HG03066 (cell line): ENCODE results near the gene PER3.
"Not testable (repeated sequence)": the region's sequence is repeated elsewhere in the genome, so short reads cannot be mapped to it uniquely, and the experiment has no call there.

Experiments used
- ATAC-seq: cut with Tn5 transposase; IDR thresholded peaks from one replicate; pipeline ENCODE4 v1.9.1; 2021; ENCODE audit warnings: low read depth; ENCODE audit not compliant: unreplicated experiment

Gene PER3

DNA sequence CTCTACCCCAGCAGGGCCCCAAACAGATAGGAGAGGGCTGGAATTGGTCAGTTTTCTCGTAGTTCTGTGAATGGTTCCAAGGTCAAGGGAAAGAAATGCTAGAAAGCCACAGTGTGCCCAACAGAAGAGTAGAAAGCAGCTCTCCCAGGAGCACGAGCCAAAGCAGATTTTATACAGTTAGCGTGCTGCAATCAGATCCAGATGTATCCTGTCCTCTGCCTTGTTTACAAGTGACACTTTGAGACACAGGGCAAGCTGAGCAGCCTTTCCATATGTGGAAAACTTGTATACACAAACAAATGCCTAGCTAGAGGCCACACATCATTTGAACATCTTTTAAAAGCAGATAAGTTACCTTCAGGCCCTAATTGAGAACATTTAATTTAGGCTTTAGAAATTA, 6.5 kb upstream of the PER3 start:
- ATAC-seq = no peak

DNA sequence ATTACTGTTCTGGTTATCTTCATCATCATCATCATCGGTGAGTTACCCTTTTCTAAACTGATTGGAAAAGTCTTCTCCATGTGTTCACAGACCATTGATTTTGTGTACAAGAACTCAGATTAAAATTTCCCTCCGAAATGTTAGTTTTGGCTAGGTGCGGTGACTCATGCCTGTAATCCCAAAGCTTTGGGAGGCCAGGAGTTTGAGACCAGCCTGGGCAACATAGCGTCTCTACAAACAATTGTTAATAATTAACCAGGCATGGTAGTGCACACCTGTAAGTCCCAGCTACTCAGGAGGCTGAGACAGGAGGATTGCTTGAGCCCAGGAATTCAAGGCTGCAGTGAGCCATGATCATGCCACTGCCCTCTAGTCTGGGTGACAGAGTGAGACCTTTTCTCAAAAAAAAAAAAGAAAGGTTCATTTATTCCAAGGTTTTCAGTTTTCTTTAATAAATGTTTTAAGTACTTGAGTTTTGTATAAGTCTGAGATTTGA, 5.9 kb upstream of the PER3 start:
- no peak for ATAC-seq

DNA sequence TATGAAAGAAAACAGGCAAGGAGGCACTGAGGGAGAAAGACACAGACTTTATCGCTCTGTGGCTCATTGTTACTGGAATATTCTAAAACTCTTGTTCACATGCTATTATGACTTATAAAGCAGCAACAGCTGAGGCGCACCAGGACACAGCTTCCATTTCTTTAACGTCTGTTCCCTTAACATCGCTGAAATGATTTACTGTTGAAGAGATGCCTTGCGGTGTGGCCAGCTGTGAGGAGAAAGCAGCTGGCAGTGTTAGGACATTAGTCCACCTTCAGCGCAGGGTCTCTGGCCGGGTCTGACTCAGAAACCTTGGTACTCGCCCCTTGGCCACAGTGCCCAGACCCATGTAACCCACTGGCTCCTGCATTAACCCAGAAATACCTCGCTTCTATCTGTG, 3.1 kb upstream of the PER3 start:
- no peak for ATAC-seq

DNA sequence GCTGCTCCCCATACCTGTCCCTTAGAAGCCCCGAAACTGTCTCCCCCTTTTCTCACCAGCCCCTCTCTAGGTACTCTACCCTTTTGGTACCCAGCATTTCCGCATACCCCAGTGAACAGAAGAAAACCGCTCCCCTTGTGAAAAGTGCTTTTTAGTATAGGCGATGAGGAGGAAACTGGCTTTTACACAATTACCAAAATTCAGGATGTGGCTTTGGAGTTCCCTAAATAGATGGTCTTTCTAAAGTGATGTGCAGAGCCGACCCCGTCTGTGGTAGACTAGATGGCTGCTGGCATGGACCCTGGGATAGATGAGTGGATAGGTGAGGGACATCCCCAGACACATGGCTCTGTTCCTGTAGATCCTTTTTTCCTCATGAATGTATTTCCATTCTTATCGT, 2.6 kb upstream of the PER3 start:
- no peak for ATAC-seq

DNA sequence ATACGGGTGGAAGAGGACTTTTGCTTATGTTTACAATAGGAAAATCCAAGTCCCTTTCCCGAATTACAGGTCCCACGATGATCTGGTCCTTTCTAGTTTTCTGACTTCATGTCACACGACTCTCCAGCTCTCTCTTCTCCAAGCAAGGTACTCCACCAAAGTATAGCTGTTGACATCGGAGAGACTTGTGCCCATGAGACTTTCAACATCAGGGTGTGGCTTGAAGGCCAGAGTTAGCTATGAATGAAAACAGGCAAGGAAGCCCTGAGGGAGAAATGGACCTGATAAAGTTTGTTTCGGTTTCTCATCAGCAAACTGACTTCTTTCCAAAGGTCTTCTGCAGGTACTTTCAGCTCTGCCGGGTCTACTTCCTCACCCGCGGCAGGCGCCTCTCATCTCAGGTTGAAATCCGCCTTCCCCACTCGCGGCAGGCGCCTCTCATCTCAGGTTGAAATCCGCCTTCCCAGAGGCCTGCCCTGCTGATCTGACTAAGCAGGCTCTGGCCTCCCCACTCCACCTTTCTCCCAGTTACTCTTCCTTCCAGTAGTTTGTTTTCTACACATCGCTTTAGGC, 2.1 kb upstream of the PER3 start:
- ATAC-seq = no peak

DNA sequence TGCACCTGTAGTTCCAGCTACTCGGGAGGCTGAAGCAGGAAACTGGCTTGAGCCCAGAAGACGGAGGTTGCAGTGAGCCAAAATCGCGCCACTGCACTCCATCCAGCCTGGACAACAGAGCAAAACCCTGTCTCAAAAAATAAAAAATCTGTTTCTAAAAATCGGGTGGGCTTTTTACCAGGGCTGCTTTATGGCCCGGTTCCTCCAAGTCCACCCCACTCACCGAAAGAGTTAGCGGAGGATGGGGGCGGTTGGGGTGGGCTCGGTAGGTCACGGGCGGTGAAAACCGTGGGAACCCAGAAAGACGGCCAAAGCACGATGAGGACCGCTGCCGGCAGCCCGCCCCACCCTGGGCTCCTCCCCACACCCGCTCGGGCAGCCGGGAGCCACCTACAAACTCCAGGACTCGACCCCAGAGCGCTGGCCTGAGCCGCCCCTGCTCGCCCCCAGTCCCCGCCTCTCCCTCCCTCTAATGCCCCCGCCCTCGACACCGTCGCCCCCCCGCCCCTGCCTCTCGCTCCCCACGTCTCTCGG, 846 bp upstream of the PER3 start:
- no peak for ATAC-seq

DNA sequence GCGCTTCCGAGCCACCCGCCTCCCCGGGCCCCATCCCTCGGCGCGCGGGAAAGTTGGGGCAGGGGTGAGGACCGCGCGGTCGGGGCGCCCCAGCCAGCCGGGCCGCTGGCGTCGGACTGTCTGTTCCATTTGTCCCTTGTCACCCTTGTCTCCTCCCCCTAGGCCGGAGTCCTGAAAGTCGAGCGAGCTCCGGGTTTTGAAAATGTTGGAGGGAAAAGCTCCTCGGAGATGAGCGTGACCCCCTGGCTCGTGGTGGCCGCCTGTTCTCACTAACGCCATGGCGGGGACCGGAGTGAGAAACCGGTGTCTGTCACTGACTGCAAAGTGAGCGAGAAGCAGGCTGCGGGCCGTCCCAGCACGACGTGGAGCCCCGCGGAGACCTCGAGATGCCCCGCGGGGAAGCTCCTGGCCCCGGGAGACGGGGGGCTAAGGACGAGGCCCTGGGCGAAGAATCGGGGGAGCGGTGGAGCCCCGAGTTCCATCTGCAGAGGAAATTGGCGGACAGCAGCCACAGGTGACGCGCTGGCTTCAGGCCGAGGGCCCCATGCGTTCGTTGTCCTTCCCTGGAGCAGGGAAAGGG, 491 bp downstream of the PER3 start:
- no peak for ATAC-seq

DNA sequence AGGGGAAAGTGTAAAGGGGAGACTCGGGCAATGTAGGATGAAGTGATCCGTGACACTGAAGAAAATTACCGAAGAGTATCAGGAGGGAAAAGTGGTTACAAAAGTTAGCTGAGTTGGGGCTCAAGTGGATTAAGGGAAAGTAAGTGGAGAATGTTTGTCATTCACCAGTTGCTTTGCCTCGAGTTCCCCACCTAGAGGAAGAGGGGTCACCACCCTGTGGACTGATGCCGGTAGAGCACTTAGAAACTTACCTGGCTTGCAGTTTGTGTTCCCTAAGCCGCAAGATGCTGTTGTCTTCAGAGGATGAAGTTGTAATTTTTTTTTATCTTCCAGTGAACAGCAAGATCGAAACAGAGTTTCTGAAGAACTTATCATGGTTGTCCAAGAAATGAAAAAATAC, 1.0 kb downstream of the PER3 start:
- ATAC-seq = no peak

DNA sequence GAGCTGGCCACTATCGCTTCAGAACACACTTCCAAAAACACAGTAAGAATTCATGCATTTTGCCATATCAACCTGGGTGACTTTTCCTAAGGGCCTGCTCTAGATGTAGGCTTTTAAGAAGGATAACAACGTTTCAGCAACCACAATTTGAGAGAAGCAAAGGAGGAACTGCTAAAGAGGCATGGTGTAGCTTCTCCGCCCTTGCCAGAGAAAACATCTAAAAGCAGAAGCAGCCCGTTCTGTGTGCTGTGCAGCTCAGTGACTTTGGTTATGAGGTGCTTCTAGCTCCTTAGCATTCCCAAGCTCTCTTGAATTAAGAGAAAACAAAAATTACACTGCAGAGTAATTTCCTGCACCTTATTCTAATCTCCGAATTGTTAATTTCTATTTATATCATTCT, 2.7 kb downstream of the PER3 start:
- ATAC-seq = no peak

DNA sequence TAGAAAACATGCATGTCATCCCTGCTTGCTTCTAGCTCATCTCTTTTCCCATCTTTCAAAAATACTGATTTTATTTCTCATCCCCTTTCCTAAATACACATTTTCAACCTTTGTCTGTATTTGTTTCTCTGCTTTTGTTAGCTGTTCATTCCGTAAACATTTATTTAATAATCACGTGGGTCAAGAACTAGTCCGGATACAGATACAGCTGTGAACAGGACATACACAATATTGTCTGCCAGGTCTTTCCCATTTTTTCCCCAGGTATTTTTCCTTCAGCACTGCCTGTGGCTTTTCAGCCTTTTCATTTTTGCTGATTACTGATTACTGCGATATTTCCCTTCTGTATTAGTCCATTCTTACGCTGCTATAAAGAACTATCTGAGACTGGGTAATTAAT, 5.7 kb downstream of the PER3 start:
- ATAC-seq = no peak

DNA sequence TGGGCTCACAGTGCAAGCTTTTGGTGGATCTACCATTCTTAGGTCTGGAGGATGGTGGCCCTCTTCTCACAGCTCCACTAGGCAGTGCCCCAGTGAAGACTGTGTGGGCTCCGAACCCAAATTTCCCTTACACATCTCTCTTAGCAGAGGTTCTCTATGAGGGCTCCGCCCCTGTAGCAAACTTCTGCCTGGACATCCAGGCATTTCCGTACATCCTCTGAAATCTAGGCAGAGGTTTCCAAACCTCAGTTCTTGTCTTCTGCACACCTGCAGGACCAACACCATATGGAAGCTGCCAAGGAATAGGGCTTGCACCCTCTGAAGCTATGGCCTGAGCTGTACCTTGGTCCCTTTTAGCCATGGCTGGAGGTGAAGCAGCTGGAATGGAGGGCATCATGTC, 6.9 kb downstream of the PER3 start:
- ATAC-seq = not testable (repeated sequence)

DNA sequence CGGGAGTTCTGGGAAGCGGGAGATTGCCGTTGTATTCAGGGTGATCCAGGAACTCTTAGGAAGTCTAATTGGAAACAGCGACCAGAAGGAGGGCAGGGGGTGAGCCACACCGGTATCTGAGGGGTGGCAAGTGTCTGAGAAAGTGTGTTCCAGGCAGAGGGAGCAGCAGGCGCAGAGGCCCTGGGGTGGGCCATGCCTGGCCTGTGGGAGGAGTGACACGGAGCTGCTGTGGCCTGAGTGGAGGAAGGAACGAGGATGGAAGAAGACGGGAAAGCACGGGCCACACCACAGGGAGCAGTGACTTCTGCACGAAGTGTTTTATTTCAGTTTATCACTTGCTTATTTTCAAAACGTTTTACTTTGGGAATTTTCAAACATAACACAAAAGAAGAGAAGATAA, 11.3 kb downstream of the PER3 start:
- ATAC-seq = no peak

DNA sequence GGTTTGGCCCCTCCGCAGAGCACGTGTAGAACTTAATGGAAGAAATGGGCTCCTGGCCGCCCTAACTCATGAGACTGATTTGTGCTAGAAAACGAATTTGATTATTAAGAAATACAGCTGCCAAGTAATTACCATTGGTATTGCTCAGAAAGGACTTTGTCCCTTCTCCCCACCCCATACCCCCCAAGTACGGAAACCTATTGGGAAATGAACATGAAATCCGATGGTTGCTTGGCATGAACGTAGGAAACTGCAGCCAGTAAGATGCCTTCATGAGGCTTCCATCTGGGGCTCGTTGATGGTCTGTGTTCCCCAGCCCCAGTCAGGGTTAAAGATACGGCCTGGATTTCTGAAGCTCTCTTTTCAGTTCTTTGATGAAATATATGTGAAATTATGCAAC, 21.4 kb downstream of the PER3 start:
- no peak for ATAC-seq

DNA sequence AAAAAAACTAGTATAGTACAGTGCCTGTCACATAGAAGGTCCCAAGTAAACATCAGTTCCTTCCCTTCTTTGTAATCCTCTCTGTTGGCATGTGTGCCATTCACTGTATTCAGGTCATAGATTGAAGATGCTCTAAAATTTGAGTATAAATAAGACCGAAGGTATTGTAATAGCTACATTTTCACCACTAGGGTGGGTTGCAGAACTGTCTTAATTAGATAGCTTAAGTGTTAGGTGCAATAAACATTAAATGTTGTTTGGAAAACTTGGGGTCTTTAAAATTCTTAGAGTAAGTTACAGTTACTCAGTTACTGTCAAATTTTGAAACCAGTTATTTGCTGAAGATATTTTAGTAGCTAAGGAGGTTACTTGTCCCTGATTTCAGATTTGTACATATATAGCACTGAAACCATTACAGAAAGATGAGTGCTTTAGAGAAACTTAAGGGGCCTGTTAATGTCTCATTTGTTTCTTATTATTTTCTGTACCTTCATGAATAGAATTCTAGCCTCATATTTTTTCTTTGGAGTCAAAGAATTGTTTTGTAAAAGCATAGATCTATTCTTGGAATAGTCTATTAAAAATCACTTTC, 24.3 kb downstream of the PER3 start:
- no peak for ATAC-seq

DNA sequence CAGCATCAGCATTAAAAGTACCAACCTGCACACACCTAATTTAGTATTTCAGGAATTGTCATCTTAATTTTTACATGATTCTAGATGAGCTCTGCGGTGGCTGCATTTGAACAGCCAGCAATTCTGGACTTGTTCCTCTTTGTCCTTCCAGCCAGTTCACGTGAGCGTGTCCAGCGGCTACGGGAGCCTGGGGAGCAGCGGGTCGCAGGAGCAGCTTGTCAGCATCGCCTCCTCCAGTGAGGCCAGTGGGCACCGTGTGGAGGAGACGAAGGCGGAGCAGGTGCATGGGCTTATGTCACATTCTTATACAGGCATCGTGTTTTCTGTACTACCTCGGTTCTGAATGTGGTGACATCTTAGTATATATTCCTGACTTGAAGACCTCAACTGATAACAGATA, 25.7 kb downstream of the PER3 start:
- no peak for ATAC-seq

DNA sequence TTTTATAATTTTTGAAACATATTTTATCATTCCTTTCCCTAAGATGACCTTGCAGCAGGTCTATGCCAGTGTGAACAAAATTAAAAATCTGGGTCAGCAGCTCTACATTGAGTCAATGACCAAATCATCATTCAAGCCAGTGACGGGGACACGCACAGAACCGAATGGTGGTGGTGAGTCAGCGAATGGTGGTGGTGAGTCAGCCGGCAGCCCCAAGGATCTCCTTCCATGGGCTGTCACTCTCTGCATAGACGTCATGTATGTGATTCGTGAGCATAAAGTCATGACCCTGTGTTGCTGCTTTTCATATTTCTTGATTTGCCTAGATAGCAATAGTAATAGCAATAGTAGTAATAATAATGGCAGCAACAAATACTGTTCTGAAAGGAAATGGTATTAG, 26.3 kb downstream of the PER3 start:
- no peak for ATAC-seq

DNA sequence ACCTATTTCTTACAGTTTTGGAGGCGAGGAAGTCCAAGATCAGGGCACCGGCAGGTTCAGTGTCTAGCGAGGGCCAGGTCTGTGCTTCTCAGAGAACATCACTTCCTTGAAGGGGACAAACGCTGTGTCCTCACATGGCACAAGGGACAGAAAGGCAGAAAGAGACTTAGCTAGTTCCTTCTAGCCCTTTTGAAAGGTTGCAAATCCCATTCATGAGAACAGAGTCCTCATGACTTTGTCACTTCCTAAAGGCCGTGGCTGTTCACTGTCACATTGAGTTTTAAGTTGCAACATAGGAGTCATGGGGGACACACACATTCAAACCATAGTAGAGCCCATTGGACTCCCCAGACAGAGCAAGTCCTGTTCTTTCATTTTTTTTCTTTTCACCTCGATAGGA, 27.4 kb downstream of the PER3 start:
- ATAC-seq = no peak

DNA sequence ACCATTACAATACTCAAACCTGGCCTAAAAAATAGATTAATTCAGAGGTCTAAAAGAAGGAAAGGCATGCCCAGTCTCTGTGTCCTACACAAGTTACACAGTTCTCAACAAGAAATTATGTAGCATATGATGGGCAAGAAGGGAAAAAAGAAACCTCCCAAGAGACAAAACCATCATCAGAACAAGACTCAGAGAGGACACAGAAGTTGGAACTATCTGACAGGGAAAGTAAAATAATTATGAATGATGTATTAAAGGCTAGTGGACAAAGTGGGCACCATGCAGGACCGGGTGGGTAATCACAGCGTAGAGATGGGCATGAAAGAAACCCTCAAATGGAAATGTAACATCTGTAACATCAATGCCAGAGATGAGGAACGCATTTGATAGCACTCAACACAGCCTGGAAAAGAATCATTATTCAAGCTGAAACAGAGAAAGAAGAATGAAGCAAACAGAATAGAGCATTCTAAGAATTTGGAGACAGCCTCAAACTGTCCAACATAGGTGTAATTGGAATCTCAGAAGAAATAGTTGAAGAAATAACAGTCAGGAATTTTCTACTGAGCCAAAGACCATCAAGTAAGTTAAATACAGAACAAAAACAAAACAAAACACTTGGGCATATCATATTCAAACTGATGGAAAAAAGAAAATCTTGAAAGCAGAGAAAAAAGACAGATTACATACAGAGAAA, 29.7 kb downstream of the PER3 start:
- ATAC-seq = no peak

DNA sequence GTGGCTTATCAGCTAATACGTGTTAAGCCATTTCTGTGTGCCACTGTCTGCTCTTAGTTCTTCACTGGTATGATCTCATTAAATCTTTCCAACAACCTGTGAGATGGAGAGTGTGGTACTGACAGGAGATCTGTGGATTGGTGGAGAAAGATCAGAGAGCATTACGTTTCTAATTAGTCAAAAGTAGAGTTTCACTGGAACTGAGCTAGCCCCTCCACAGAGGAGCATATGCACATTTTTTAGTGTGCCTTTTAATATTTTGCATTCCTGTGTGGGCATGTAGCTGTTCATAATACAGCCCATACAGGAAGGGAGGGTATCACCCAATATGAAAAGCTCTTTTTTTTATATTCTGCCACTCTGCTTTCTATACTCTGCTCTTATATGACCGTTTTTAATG, 37.2 kb downstream of the PER3 start:
- ATAC-seq = no peak

DNA sequence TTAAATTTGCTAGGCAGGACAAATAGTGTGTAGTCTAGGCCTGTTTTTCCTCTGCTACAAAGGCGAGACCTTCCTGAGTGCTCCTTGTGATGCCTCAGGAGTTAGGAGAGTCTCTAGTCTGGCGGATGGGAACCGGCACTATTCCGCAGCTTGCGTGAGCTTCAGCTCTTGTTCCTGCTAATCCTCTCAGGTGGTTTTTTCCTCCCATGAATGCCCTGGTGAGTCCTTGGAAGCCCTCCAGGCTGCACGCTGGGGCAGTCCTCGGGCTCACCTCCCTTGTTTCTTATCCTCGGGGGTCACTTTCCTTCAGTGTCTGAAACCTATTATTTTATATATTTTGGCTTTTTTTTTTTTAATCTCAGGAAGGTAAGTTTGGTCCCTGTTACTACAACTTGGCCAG, 40.6 kb downstream of the PER3 start:
- ATAC-seq = no peak

DNA sequence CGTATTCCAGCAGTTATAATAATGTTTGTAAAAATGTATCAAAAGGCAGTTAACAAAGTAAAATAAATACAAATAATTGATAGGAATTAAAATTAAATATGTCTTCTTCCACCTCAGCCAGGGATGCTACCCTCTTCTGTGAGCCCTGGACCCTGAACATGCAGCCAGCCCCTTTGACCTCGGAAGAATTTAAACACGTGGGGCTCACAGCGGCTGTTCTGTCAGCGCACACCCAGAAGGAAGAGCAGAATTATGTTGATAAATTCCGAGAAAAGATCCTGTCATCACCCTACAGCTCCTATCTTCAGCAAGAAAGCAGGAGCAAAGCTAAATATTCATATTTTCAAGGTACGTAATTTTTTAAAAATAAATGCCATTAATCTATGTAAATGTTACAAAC, 42.3 kb downstream of the PER3 start:
- ATAC-seq = no peak
